ENCODE results near the gene FAM3B.

- no peak for TF ChIP-seq EP300 (IDR thresholded peaks at IDR 0.05; ENCODE audit: borderline replicate concordance)
- no peak for TF ChIP-seq TEAD4 (IDR thresholded peaks at IDR 0.05)
- no peak for TF ChIP-seq MAX (IDR thresholded peaks at IDR 0.05)
- TF ChIP-seq FOXM1 (IDR thresholded peaks at IDR 0.05; ENCODE audit: borderline replicate concordance, low read depth): no peak
- TF ChIP-seq YY1 (IDR thresholded peaks at IDR 0.05; ENCODE audit: low read depth): no peak
Observed at GRCh38 chr21:41365377-41366107, 48.9 kb downstream of the FAM3B start.
